HepG2 (cell line): Measurements from ENCODE around the gene PDZD7. TPM values are rescaled to one million over a fixed set of nuclear protein-coding genes. Genes with fewer than 3 reads are reported as not detected.
A peak's percentile ranks its signal among the peaks of the same experiment; 100 is the strongest.

Experiments
- AHDC1 ChIP-seq: sonication (generic); formaldehyde crosslinking; IDR thresholded peaks from 2 replicates; pipeline ENCODE4 v1.5.1; 2020; ENCODE audit warnings: mild to moderate bottlenecking, missing genetic modification reagents, borderline replicate concordance
- DBP ChIP-seq: sonication (generic); formaldehyde crosslinking; IDR thresholded peaks from 2 replicates; pipeline ENCODE4 v1.4.0; 2020; ENCODE audit warnings: missing genetic modification reagents; ENCODE audit errors: not compliant biosample characterization
- HNF1A ChIP-seq, 2 experiments: sonication (generic) in 1 of 2; formaldehyde crosslinking in 1 of 2; IDR thresholded peaks; 2 replicates each; pipeline versions ENCODE4 v1.4.0 to v1.6.1; 2016 to 2020; ENCODE audit warnings: borderline replicate concordance in 1 of 2, low read depth in 1 of 2, mild to moderate bottlenecking in 1 of 2, missing genetic modification reagents in 1 of 2
- MTF2 ChIP-seq: sonication (generic); formaldehyde crosslinking; IDR thresholded peaks from 2 replicates; pipeline ENCODE4 v1.5.0; 2020; ENCODE audit warnings: missing genetic modification reagents, borderline replicate concordance
- PLSCR1 ChIP-seq: sonication (generic); formaldehyde crosslinking; IDR thresholded peaks from 2 replicates; pipeline ENCODE4 v1.5.0; 2020; ENCODE audit warnings: missing genetic modification reagents, mild to moderate bottlenecking, borderline replicate concordance
- SOX6 ChIP-seq, 2 experiments: fragments of 450-650 bp in 1 of 2; sonication (generic) in 1 of 2; formaldehyde crosslinking in 1 of 2; IDR thresholded peaks; 2 replicates each; pipeline versions ENCODE4 v1.4.0 to v1.6.1; 2017 to 2020; ENCODE audit warnings: antibody characterized with exemption in 1 of 2, mild to moderate bottlenecking in 1 of 2, missing genetic modification reagents in 1 of 2
- TFDP2 ChIP-seq: sonication (generic); formaldehyde crosslinking; IDR thresholded peaks from 2 replicates; pipeline ENCODE4 v1.4.0; 2020; ENCODE audit warnings: missing genetic modification reagents
- WIZ ChIP-seq: sonication (generic); formaldehyde crosslinking; IDR thresholded peaks from 2 replicates; pipeline ENCODE4 v1.5.1; 2020; ENCODE audit warnings: mild to moderate bottlenecking, missing genetic modification reagents
- ZMYM3 ChIP-seq: sonication (generic); formaldehyde crosslinking; IDR thresholded peaks from 2 replicates; pipeline ENCODE4 v1.5.1; 2020; ENCODE audit warnings: mild to moderate bottlenecking, missing genetic modification reagents
- ZNF615 ChIP-seq: sonication (generic); formaldehyde crosslinking; IDR thresholded peaks from 2 replicates; pipeline ENCODE4 v1.5.0; 2020; ENCODE audit warnings: mild to moderate bottlenecking, missing genetic modification reagents, borderline replicate concordance
- ZNF746 ChIP-seq: sonication (generic); formaldehyde crosslinking; IDR thresholded peaks from 2 replicates; pipeline ENCODE4 v1.8.0; 2022; ENCODE audit warnings: mild to moderate bottlenecking, missing genetic modification reagents
- ZNF776 ChIP-seq: sonication (generic); formaldehyde crosslinking; IDR thresholded peaks from 2 replicates; pipeline ENCODE4 v1.4.0; 2020; ENCODE audit warnings: mild to moderate bottlenecking, missing genetic modification reagents
- polyA plus RNA-seq, 8 experiments: library from polyadenylated mRNA; depleted of rRNA in 3 of 8; stranded (reverse) in 7 of 8; unstranded in 1 of 8; fragments of >200 nt; fragmentation: Illumina TruSeq in 4 of 8; extraction: Trizol in 4 of 8; gene quantifications; 2 replicates each; pipeline versions ENCODE4 v1.2.1 to v1.2.3, GENCODE V29; 2011 to 2016; ENCODE audit warnings: low read depth in 4 of 8, missing spikeins in 1 of 8, mixed read lengths in 1 of 8; ENCODE audit not compliant: insufficient read depth in 1 of 8
- total RNA-seq, 5 experiments: library from RNA; depleted of rRNA; stranded (reverse); fragments of >200 nt; fragmentation: Illumina TruSeq; extraction: Trizol; gene quantifications; 2 replicates each; pipeline ENCODE4 v1.2.3, GENCODE V29; 2016; ENCODE audit warnings: low read depth in 1 of 5

Gene PDZD7
- total and polyA plus RNA-seq, 2 of the 13 experiments (the other 11 are each of a cell fraction or from before 2014, with no cell fraction given): 0.58 to 0.73 TPM

GRCh38 chr10:100996678-100997359 is 34.1 kb downstream of the PDZD7 start (continued):
- no peak for TF ChIP-seq DBP
- TF ChIP-seq PLSCR1 (CRISPR knock-in tag): no peak
- TF ChIP-seq AHDC1: no peak
- no peak for TF ChIP-seq SOX6 (IDR thresholded peaks at IDR 0.05)
- no peak for TF ChIP-seq SOX6 (CRISPR knock-in tag; IDR thresholded peaks at IDR 0.05)
- TF ChIP-seq ZMYM3 (CRISPR knock-in tag): no peak
- peak; percentile 32; the same call in 1 of the 2 replicates for TF ChIP-seq ZNF776
- TF ChIP-seq ZNF615 (CRISPR knock-in tag): 0 out of 2 replicates have a peak, but pooled peaks have one; percentile 18
- no peak for TF ChIP-seq HNF1A (IDR thresholded peaks at IDR 0.05; ENCODE audit: low read depth)
- no peak; the same call in 1 of the 2 replicates for TF ChIP-seq HNF1A (CRISPR knock-in tag; IDR thresholded peaks at IDR 0.05; ENCODE audit: borderline replicate concordance)
- TF ChIP-seq ZNF746 (CRISPR knock-in tag): no peak
- TF ChIP-seq TFDP2 (CRISPR knock-in tag): 0 out of 2 replicates have a peak, but pooled peaks have one; percentile 9
- TF ChIP-seq MTF2: 0 out of 2 replicates have a peak, but pooled peaks have one; percentile 14
- 0 out of 2 replicates have a peak, but pooled peaks have one; percentile 7 for TF ChIP-seq WIZ (CRISPR knock-in tag)
